Naive thymus-derived CD4-positive, alpha-beta T cell (primary cell): Measurements from ENCODE around the gene GBX1. TPM values are rescaled to one million over a fixed set of nuclear protein-coding genes. Genes with fewer than 3 reads are reported as not detected.

ENCODE experiments used
- ATAC-seq: fragments of 150-1000 bp; cut with Tn5 transposase; 2 replicates; pipeline ENCODE4 v1.10.0; 2021; ENCODE audit warnings: mild to moderate bottlenecking, moderate library complexity
- CTCF ChIA-PET: fragments of 350-600 bp; sonication (Branson Sonifier 250); formaldehyde crosslinking; loops from one replicate; lab custom pipeline; 2021; ENCODE audit warnings: antibody characterized with exemption; lab: Charles Lee
- POLR2A ChIA-PET: fragments of 350-600 bp; sonication (Branson Sonifier 250); formaldehyde crosslinking; loops from one replicate; lab custom pipeline; 2021; ENCODE audit warnings: antibody characterized with exemption, inconsistent platforms; lab: Charles Lee
- DNase-seq, 9 donors: peaks; one replicate each; pipeline versions ENCODE4 v3.0.0 to v3.0.0-alpha.2; 2020 to 2022; ENCODE audit warnings: mixed read lengths in 1 of 9
- H3K27ac ChIP-seq: one replicate; pipeline ENCODE4 v1.7.0; 2013; ENCODE audit warnings: mild to moderate bottlenecking, low read depth, low read length, moderate library complexity
- H3K27me3 ChIP-seq, 2 donors: one replicate each; pipeline ENCODE4 v1.7.0; 2013; ENCODE audit warnings: low read length in 2 of 2, mild to moderate bottlenecking in 2 of 2, moderate library complexity in 2 of 2; ENCODE audit not compliant: control insufficient read depth in 2 of 2, insufficient read depth in 2 of 2
- H3K36me3 ChIP-seq, 3 experiments: 1 replicate in 2 of 3; 2 replicates in 1 of 3; pipeline ENCODE4 v1.7.0; 2013; ENCODE audit warnings: low read length in 3 of 3, mild to moderate bottlenecking in 3 of 3, moderate library complexity in 1 of 3; ENCODE audit not compliant: insufficient read depth in 3 of 3, control insufficient read depth in 2 of 3
- H3K4me1 ChIP-seq, 2 donors: one replicate each; pipeline ENCODE4 v1.7.0; 2013; ENCODE audit warnings: low read length in 2 of 2, mild to moderate bottlenecking in 2 of 2, moderate library complexity in 1 of 2; ENCODE audit not compliant: control insufficient read depth in 2 of 2, insufficient read depth in 2 of 2
- H3K4me3 ChIP-seq: 2 replicates; pipeline ENCODE4 v1.7.0; 2013; ENCODE audit warnings: mild to moderate bottlenecking, low read length
- H3K9me3 ChIP-seq, 3 experiments: 1 replicate in 2 of 3; 2 replicates in 1 of 3; pipeline ENCODE4 v1.7.0; 2013; ENCODE audit warnings: low read length in 3 of 3; ENCODE audit not compliant: control insufficient read depth in 2 of 3
- H3K27ac Mint-ChIP-seq, 9 donors: one replicate each; pipeline ENCODE4 v1.8.0; 2020 to 2022; ENCODE audit warnings: mixed read lengths in 9 of 9, mild to moderate bottlenecking in 8 of 9, moderate library complexity in 5 of 9, inconsistent platforms in 2 of 9
- H3K27me3 Mint-ChIP-seq, 5 donors: one replicate each; pipeline ENCODE4 v1.8.0; 2021 to 2022; ENCODE audit warnings: mixed read lengths in 5 of 5, mild to moderate bottlenecking in 1 of 5
- H3K36me3 Mint-ChIP-seq, 5 donors: one replicate each; pipeline ENCODE4 v1.8.0; 2020 to 2022; ENCODE audit warnings: mixed read lengths in 5 of 5, mild to moderate bottlenecking in 3 of 5, inconsistent platforms in 1 of 5
- H3K4me1 Mint-ChIP-seq, 7 donors: one replicate each; pipeline ENCODE4 v1.8.0; 2020 to 2022; ENCODE audit warnings: mixed read lengths in 7 of 7, mild to moderate bottlenecking in 3 of 7, inconsistent platforms in 1 of 7
- H3K4me3 Mint-ChIP-seq, 10 donors: one replicate each; pipeline ENCODE4 v1.8.0; 2020 to 2022; ENCODE audit warnings: mild to moderate bottlenecking in 10 of 10, mixed read lengths in 10 of 10, moderate library complexity in 6 of 10, inconsistent platforms in 2 of 10
- H3K9me3 Mint-ChIP-seq, 11 donors: one replicate each; pipeline ENCODE4 v1.8.0; 2020 to 2022; ENCODE audit warnings: mixed read lengths in 11 of 11, mild to moderate bottlenecking in 4 of 11, inconsistent platforms in 1 of 11, moderate library complexity in 1 of 11
- intact Hi-C, 2 donors: fragments of 100-400 bp; cut with micrococcal nuclease; formaldehyde crosslinking; loops; one replicate each; pipeline ENCODE4 v1.15.1; 2023
- polyA plus RNA-seq, 2 donors: library from polyadenylated mRNA; unstranded; fragments of 300-500 nt; fragmentation: Illumina TruSeq; gene quantifications; one replicate each; pipeline ENCODE4 v1.2.3, GENCODE V29; 2021
- total RNA-seq, 6 experiments: library from RNA in 5 of 6; stranded (reverse) in 5 of 6; gene quantifications; 1 replicate in 5 of 6; 2 replicates in 1 of 6; pipeline ENCODE4 v1.2.3 and lab custom pipeline; 2021 to 2026

Gene GBX1
- total and polyA plus RNA-seq, 7 experiments from 2014 or later, result not detected

GRCh38 chr7:151150388-151150787, 17.1 kb downstream of the GBX1 start:
- no peaks in the 10 kb centered on the region for H3K4me1 Mint-ChIP-seq
- H3K27me3 ChIP-seq, result no peaks in the 10 kb centered on the region
- ATAC-seq (no peak), DNase-seq (no peak)
- ChIA-PET POLR2A (no interaction called here), CTCF (interaction anchor here (1.2 to 1.4 kb wide), 2 partner anchors 14 to 19 kb away, joined by 3 read pairs; no protein-coding TSS in a partner anchor)
- H3K27ac Mint-ChIP-seq, result no peak overlapping the region
- H3K4me3 Mint-ChIP-seq, result no peak overlapping the region
- H3K36me3 Mint-ChIP-seq, result no peaks in the 10 kb centered on the region
- no peak overlapping the region for H3K4me3 ChIP-seq
- H3K4me1 ChIP-seq, result no peaks in the 10 kb centered on the region
- intact Hi-C loops, result no loop called here
- no peaks in the 10 kb centered on the region for H3K9me3 ChIP-seq
- H3K36me3 ChIP-seq, result no peaks in the 10 kb centered on the region
- no peaks in the 10 kb centered on the region for H3K9me3 Mint-ChIP-seq
- no peak overlapping the region for H3K27ac ChIP-seq
- H3K27me3 Mint-ChIP-seq, result peaks cover 11 to 30% (median 15%) of the 10 kb centered on the region in 5 donors

DNA sequence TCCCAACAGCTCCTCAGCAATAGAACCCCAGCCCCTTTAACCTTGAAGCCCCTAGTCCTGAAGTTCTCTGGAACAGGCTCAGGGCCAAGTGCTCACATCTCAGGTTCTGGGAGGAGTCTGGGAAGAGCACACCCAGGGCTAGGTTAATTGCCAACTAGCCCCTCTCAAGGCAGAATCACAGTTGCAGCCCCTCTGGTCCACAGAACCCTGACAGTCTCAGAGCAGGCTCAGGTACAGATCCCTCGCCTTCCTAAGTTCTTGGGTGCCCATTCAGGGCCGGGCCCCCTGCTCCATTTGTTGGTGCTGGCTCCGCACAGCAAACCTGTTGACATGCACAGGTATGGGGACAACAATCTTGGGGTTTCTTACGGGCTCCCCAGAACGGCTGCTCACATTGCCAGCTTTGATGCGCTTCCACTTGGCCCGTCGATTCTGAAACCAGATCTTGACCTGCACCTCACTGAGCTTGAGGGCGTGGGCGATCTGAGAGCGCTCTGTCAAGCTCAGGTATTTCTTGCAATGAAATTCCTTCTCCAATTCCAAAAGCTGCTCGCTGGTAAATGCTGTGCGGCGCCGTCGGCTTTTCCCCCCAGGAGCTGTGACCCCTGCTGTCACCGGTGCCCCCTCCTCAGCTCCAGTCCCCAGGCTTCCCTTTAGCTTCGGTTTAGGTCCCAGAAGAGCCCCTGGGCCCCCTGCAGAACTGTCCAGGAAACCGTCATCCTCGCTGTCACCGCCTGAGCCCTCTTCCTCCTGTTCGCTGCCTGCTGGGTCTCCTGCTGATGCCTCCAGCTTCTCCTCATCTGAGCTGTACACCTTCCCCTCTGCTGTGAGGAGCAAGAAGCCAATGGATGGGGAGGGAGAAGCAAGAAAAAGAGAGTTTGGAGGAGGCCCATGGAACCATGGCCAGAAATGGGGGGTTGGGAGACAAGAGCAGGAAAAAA, 18.9 kb downstream of the GBX1 start:
- Mint-ChIP-seq H3K27ac (no peak overlapping the region), H3K4me3 (no peak overlapping the region), H3K36me3 (peaks cover 0 to 3% (median 0%) of the 10 kb centered on the region in 5 donors), H3K9me3 (no peaks in the 10 kb centered on the region), H3K4me1 (no peaks in the 10 kb centered on the region), H3K27me3 (peaks cover 0 to 19% (median 11%) of the 10 kb centered on the region in 5 donors)
- no peak overlapping the region for H3K4me3 ChIP-seq
- no peaks in the 10 kb centered on the region for H3K27me3 ChIP-seq
- ChIA-PET CTCF (no interaction called here), POLR2A (no interaction called here)
- DNase-seq (no peak), ATAC-seq (no peak)
- peaks cover 0 to 9% (median 0%) of the 10 kb centered on the region in 3 experiments for H3K36me3 ChIP-seq
- intact Hi-C loops, result no loop called here
- no peak overlapping the region for H3K27ac ChIP-seq
- no peaks in the 10 kb centered on the region for H3K4me1 ChIP-seq
- H3K9me3 ChIP-seq, result no peaks in the 10 kb centered on the region

DNA sequence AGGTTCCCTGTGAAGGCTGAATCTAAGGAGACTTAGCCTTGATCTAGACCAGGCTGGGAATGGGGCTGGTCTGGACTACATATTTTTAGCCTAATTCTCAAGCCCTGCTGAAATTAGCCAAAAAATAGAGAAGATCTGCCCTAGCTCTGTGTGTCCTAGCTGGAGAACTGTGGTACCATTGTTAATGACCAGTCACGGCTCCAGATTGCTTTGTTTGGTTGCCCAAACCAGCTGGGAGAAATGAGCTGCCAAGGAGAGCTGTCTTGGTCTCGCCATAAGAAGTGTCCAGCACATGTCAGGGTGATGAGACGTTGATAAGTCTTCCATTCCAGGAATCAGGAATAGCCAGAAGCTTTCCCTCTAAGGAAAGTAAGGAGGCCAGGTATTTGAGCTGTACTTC, 20.7 kb downstream of the GBX1 start:
- Mint-ChIP-seq H3K4me3 (no peak overlapping the region), H3K27me3 (peaks cover 0 to 19% (median 11%) of the 10 kb centered on the region in 5 donors), H3K27ac (no peak overlapping the region), H3K4me1 (no peaks in the 10 kb centered on the region), H3K9me3 (no peaks in the 10 kb centered on the region), H3K36me3 (peaks cover 0 to 9% (median 3%) of the 10 kb centered on the region in 5 donors)
- no peaks in the 10 kb centered on the region for H3K27me3 ChIP-seq
- CTCF ChIA-PET, result no interaction called here
- H3K36me3 ChIP-seq, result peaks cover 0 to 10% (median 0%) of the 10 kb centered on the region in 3 experiments
- intact Hi-C loops, result no loop called here
- POLR2A ChIA-PET, result no interaction called here
- no peaks in the 10 kb centered on the region for H3K9me3 ChIP-seq
- no peak for DNase-seq
- H3K27ac ChIP-seq, result no peak overlapping the region
- H3K4me1 ChIP-seq, result no peaks in the 10 kb centered on the region
- H3K4me3 ChIP-seq, result no peak overlapping the region
- ATAC-seq, result no peak

- H3K27me3 Mint-ChIP-seq, result peaks cover 0 to 13% (median 5%) of the 10 kb centered on the region in 5 donors
- no peak overlapping the region for H3K4me3 Mint-ChIP-seq
- H3K27me3 ChIP-seq, result no peaks in the 10 kb centered on the region
- no peaks in the 10 kb centered on the region for H3K4me1 Mint-ChIP-seq
- H3K27ac ChIP-seq, result no peak overlapping the region
- H3K36me3 Mint-ChIP-seq, result peaks cover 0 to 9% (median 5%) of the 10 kb centered on the region in 5 donors
- POLR2A ChIA-PET, result interaction anchor here (1.1 kb wide), 1 partner anchor 197 kb away, joined by 3 read pairs; no protein-coding TSS in a partner anchor
- H3K9me3 ChIP-seq, result no peaks in the 10 kb centered on the region
- no peak for DNase-seq
- intact Hi-C loops, result no loop called here
- ATAC-seq, result no peak
- H3K4me3 ChIP-seq, result no peak overlapping the region
- H3K4me1 ChIP-seq, result no peaks in the 10 kb centered on the region
- CTCF ChIA-PET, result interaction anchor here (0.6 kb wide), 1 partner anchor 20 kb away, joined by 3 read pairs; no protein-coding TSS in a partner anchor
- H3K36me3 ChIP-seq, result peaks cover 0 to 10% (median 0%) of the 10 kb centered on the region in 3 experiments
- H3K27ac Mint-ChIP-seq, result no peak overlapping the region
- no peaks in the 10 kb centered on the region for H3K9me3 Mint-ChIP-seq
Observed at GRCh38 chr7:151144387-151144786, 23.1 kb downstream of the GBX1 start.

DNA sequence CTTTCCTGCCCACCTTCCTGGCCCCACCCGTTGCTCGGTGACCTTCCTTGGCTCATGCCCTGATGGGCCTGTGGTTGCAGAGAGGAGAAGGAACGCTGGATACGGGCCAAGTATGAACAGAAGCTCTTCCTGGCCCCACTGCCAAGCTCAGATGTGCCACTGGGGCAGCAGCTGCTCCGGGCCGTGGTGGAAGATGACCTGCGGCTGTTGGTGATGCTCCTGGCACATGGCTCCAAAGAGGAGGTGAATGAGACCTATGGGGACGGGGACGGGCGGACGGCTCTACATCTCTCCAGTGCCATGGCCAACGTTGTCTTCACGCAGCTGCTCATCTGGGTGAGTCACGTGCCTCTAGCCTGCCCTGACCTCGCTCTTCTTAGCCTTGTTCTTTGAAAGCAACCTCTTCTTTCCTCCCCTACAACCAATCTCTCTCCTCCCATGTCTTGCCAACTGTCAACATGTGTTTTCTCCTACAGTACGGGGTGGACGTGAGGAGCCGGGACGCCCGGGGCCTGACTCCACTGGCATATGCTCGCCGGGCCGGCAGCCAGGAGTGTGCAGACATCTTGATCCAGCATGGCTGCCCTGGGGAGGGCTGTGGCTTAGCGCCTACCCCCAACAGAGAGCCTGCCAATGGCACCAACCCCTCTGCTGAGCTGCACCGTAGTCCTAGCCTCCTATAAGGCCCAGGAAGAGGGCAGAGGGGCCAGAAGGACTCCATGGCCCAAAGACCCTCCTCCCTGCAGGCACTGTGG, 24.1 kb downstream of the GBX1 start:
- H3K9me3 ChIP-seq, result no peaks in the 10 kb centered on the region
- no peak for DNase-seq
- Mint-ChIP-seq H3K4me1 (no peaks in the 10 kb centered on the region), H3K27me3 (peaks cover 0 to 8% (median 0%) of the 10 kb centered on the region in 5 donors), H3K4me3 (no peak overlapping the region), H3K27ac (peak overlapping the region in 1 of 9 donors; percentile 31), H3K9me3 (no peaks in the 10 kb centered on the region), H3K36me3 (peaks cover 0 to 9% (median 6%) of the 10 kb centered on the region in 5 donors)
- H3K27ac ChIP-seq, result no peak overlapping the region
- CTCF ChIA-PET, result interaction anchor here (0.6 kb wide), 1 partner anchor 19 kb away, joined by 3 read pairs; no protein-coding TSS in a partner anchor
- H3K4me3 ChIP-seq, result no peak overlapping the region
- ATAC-seq, result no peak
- H3K36me3 ChIP-seq, result peaks cover 0 to 10% (median 0%) of the 10 kb centered on the region in 3 experiments
- no peaks in the 10 kb centered on the region for H3K27me3 ChIP-seq
- POLR2A ChIA-PET, result interaction anchor here (1.1 kb wide), 1 partner anchor 198 kb away, joined by 3 read pairs; no protein-coding TSS in a partner anchor
- intact Hi-C loops, result no loop called here
- no peaks in the 10 kb centered on the region for H3K4me1 ChIP-seq

DNA sequence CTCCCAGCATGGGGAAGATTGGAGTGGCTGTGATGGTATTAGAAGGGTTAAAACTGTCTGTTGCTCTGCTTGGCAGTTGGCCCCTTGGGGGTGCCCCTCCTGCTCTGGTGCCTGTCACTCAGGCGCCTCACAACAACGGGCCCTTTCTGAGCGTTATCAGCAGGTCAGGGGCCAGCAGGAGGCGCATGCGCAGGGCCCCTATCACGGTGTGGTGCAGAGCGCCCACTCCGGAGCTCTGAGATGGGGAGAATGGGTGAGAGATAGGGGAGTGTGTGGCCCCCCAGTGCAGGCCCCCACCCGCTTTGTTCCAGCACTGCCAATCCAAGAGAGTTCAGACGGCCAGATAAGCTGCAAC, 24.8 kb downstream of the GBX1 start:
- H3K27ac Mint-ChIP-seq, result no peak overlapping the region
- H3K9me3 Mint-ChIP-seq, result no peaks in the 10 kb centered on the region
- H3K36me3 Mint-ChIP-seq, result peaks cover 0 to 9% (median 6%) of the 10 kb centered on the region in 5 donors
- H3K27ac ChIP-seq, result no peak overlapping the region
- no peaks in the 10 kb centered on the region for H3K4me1 Mint-ChIP-seq
- peaks cover 0 to 4% (median 0%) of the 10 kb centered on the region in 5 donors for H3K27me3 Mint-ChIP-seq
- H3K4me1 ChIP-seq, result no peaks in the 10 kb centered on the region
- H3K4me3 Mint-ChIP-seq, result no peak overlapping the region
- DNase-seq, result no peak
- no peak for ATAC-seq
- no peaks in the 10 kb centered on the region for H3K9me3 ChIP-seq
- ChIA-PET CTCF (no interaction called here), POLR2A (no interaction called here)
- intact Hi-C loops, result no loop called here
- no peaks in the 10 kb centered on the region for H3K27me3 ChIP-seq
- no peak overlapping the region for H3K4me3 ChIP-seq
- H3K36me3 ChIP-seq, result peaks cover 0 to 10% (median 0%) of the 10 kb centered on the region in 3 experiments
